ENCODE results near the gene CCDC38.

Gene CCDC38

GRCh38 chr12:95984682-95985081 is 42.3 kb upstream of the CCDC38 start:
- no peak for DNase-seq (ENCODE audit: low spot score)
- in situ Hi-C loops (cut with MboI; ENCODE audit: low sequenced_read_pairs, unreplicated experiment) = no loop called here
- TF ChIP-seq CTCF (IDR thresholded peaks at IDR 0.05; ENCODE audit: borderline replicate concordance, control extremely low read depth, extremely low read depth, insufficient read depth, missing control alignments) = no peak

GRCh38 chr12:95982602-95983001 is 40.2 kb upstream of the CCDC38 start:
- in situ Hi-C loops (cut with MboI; ENCODE audit: low sequenced_read_pairs, unreplicated experiment) = no loop called here
- TF ChIP-seq CTCF (IDR thresholded peaks at IDR 0.05; ENCODE audit: borderline replicate concordance, control extremely low read depth, extremely low read depth, insufficient read depth, missing control alignments) = no peak
- no peak for DNase-seq (ENCODE audit: low spot score)

- in situ Hi-C loops (cut with MboI; ENCODE audit: low sequenced_read_pairs, unreplicated experiment) = no loop called here
- no peak for DNase-seq (ENCODE audit: low spot score)
- TF ChIP-seq CTCF (IDR thresholded peaks at IDR 0.05; ENCODE audit: borderline replicate concordance, control extremely low read depth, extremely low read depth, insufficient read depth, missing control alignments) = no peak
Measured at GRCh38 chr12:95980437-95980836, 38.0 kb upstream of the CCDC38 start.

- DNase-seq (ENCODE audit: low spot score) = no peak
- TF ChIP-seq CTCF (IDR thresholded peaks at IDR 0.05; ENCODE audit: borderline replicate concordance, control extremely low read depth, extremely low read depth, insufficient read depth, missing control alignments) = no peak
- in situ Hi-C loops (cut with MboI; ENCODE audit: low sequenced_read_pairs, unreplicated experiment) = no loop called here
Measured at GRCh38 chr12:95978774-95979173, 36.4 kb upstream of the CCDC38 start.

- DNase-seq (ENCODE audit: low spot score) = no peak
- in situ Hi-C loops (cut with MboI; ENCODE audit: low sequenced_read_pairs, unreplicated experiment) = no loop called here
- TF ChIP-seq CTCF (IDR thresholded peaks at IDR 0.05; ENCODE audit: borderline replicate concordance, control extremely low read depth, extremely low read depth, insufficient read depth, missing control alignments) = no peak
Measured at GRCh38 chr12:95978351-95978750, 35.9 kb upstream of the CCDC38 start.

GRCh38 chr12:95977764-95978305 is 35.4 kb upstream of the CCDC38 start:
- DNase-seq (ENCODE audit: low spot score) = no peak

More at GRCh38 chr12:95977764-95978305, 35.4 kb upstream of the CCDC38 start:
- in situ Hi-C loops (cut with MboI; ENCODE audit: low sequenced_read_pairs, unreplicated experiment) = no loop called here
- no peak for TF ChIP-seq CTCF (IDR thresholded peaks at IDR 0.05; ENCODE audit: borderline replicate concordance, control extremely low read depth, extremely low read depth, insufficient read depth, missing control alignments)

Measured in GM13976 (cell line).